Hepatocyte (in vitro differentiated cells): Measurements from ENCODE around the gene FIBP.

ENCODE experiments used
- CTCF ChIP-seq: fragments of 200-600 bp; sonication (generic); IDR thresholded peaks from 2 replicates; pipeline ENCODE4 v1.5.1; 2016; ENCODE audit warnings: antibody characterized with exemption, mild to moderate bottlenecking; ENCODE audit not compliant: poor library complexity
- EZH2 ChIP-seq: fragments of 200-600 bp; sonication (generic); IDR thresholded peaks from 2 replicates; pipeline ENCODE4 v1.6.1; 2016; ENCODE audit warnings: antibody characterized with exemption, mild to moderate bottlenecking, borderline replicate concordance

GRCh38 chr11:65919141-65919572 lies 30.9 kb upstream of the FIBP start, which contains the start of gene DRAP1:
- TF ChIP-seq CTCF (no peak), EZH2 (no peak)
